Measurements from ENCODE around the gene PRG3. TPM values are rescaled to one million over a fixed set of nuclear protein-coding genes. Genes with fewer than 3 reads are reported as not detected.

PRG3 gene
- total RNA-seq, 1 experiment from 2014 or later = not detected

DNA sequence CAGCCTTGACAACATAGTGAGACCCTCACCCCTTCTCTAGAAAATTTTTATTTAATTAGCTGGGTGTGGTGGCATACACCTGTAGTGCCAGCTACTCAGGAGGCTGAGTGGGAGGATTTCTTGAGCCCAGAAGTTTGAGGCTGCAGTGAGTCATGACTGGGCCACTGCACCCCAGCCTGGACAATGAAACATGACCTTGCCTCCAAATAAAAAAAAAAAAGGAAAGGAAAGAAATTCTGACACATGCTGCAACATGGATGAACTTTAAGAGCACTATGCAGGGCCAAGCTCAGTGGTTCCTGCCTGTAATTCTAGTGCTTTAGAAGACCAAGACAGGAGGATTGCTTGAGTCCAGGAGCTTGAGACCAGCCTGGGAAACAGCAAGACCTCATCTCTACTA is 37.2 kb upstream of the PRG3 start:
- H3K27me3 ChIP-seq (ENCODE audit: control insufficient read depth, insufficient read depth, low read length) = no peaks in the 10 kb centered on the region

DNA sequence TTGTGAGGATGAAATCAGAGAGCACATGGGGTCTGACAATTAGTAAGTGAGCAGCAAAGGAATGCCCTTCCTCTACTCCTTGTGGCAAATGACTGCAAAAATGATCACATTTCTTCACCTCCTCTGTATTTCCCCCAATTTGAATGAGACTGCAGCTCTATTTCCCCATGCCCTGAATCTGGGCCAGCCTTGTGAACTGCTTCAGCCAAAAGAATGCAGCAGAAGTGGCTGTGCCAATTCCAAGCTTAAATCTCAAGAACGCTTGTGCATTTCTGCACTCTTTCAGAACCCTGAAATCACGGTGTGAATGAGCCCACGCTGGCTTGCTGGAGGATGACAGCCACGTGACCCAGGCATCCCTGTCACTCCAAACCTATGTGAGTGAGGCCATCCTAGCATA is 36.1 kb upstream of the PRG3 start:
- Histone ChIP-seq H3K4me3 (ENCODE audit: insufficient read depth, low read depth, low read length) (no peak overlapping the region), H3K36me3 (replicated peaks; ENCODE audit: control insufficient read depth, insufficient read depth, low read length) (peaks cover 5% of the 10 kb centered on the region), H3K27me3 (ENCODE audit: control insufficient read depth, insufficient read depth, low read length) (no peaks in the 10 kb centered on the region)
- DNase-seq = no peak

More for the DNA sequence above, 37.2 kb upstream of the PRG3 start:
- DNase-seq = no peak
- Histone ChIP-seq H3K4me3 (ENCODE audit: insufficient read depth, low read depth, low read length) (no peak overlapping the region), H3K36me3 (replicated peaks; ENCODE audit: control insufficient read depth, insufficient read depth, low read length) (peaks cover 5% of the 10 kb centered on the region)

DNA sequence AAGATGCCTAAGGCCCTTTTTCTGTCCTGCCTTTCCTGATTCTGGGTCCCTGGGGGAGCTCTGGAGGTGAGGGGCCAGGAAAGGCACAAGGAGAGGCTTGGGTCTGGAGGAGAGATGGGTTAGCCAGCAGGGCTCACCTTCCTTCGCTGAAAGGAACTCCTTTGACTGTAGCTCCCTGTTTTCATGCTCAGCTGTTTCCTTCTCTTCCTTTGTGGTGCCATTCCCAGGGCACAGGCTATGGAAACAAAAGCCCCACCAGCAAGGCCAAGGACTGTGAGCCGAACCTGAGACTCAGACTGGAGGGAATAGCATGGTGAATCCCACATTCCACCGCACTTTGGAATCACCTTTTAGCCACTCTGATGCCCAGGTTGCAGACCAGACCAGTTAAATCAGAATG is 35.5 kb upstream of the PRG3 start:
- Histone ChIP-seq H3K4me3 (ENCODE audit: insufficient read depth, low read depth, low read length) (no peak overlapping the region), H3K27me3 (ENCODE audit: control insufficient read depth, insufficient read depth, low read length) (no peaks in the 10 kb centered on the region), H3K36me3 (replicated peaks; ENCODE audit: control insufficient read depth, insufficient read depth, low read length) (peaks cover 5% of the 10 kb centered on the region)
- DNase-seq = no peak

DNA sequence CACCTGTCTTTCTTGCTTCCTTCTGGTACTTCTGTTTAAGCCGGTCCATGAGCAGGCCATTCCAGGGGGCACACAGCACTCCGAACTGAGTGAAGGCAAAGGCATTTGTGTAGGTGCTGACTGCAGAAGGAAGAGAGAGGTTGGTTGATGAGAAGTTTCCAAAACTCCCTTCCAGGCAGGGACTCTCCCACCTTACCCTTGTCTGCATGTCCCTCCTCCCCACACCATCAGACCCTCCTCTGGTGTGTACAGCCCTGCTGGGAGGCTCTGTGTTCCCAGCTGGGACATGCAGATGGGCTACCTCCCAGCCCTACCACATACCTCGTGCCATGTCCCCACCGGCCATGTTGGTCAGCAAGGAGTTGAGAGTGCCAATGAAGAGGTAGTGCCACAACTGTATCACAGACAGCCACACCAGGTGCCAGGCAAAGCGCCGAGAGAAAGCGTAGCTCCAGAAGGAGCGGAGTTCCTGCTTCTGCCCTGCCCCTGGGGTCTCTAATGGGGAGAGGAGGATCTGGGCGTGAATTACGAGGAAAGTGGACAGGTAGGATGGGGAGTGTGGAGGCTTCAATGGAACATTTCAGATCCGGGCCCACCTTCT is 33.8 kb upstream of the PRG3 start:
- DNase-seq = no peak
- Histone ChIP-seq H3K36me3 (replicated peaks; ENCODE audit: control insufficient read depth, insufficient read depth, low read length) (peaks cover 5% of the 10 kb centered on the region), H3K4me3 (ENCODE audit: insufficient read depth, low read depth, low read length) (no peak overlapping the region), H3K27me3 (ENCODE audit: control insufficient read depth, insufficient read depth, low read length) (no peaks in the 10 kb centered on the region)

DNA sequence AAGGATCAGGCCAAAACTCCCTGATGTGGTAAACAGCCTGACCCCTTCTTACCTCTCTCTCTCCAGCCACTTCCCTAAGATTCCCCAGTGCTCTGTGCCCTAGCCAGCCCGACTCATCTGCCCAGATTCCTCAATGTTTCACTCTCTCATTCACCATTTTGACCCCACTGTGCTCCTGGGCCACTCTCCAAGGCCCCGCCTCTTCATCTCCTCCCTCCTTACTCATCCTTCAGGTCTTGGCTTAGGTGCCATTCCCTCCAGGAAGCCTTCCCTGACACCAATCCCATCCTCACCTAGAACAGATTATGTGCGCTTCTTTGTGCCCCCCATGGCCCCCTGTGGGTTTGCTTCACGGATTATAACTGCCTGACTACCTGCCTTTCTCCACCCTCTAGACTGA is 32.7 kb upstream of the PRG3 start:
- H3K36me3 ChIP-seq (replicated peaks; ENCODE audit: control insufficient read depth, insufficient read depth, low read length) = peaks cover 5% of the 10 kb centered on the region
- H3K27me3 ChIP-seq (ENCODE audit: control insufficient read depth, insufficient read depth, low read length) = no peaks in the 10 kb centered on the region
- no peak overlapping the region for H3K4me3 ChIP-seq (ENCODE audit: insufficient read depth, low read depth, low read length)
- no peak for DNase-seq

DNA sequence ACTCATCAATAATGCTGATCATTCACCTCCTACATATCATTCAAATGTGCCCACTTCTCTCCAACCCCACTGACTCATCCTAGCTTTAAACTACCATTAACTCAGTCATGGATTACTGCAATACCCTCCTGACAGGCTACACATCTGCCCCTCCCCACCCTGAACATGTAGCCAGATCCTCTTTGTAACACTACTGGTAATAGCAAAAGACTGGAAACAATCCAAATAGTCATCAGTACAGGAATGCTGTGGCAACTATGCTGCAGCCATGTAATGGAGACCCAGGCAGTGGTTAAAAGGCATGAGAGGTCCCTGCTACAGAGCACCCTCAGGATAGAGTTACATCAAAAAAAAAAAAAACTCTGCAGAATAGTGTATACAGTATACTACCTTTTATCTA is 29.3 kb upstream of the PRG3 start:
- H3K36me3 ChIP-seq (replicated peaks; ENCODE audit: control insufficient read depth, insufficient read depth, low read length) = peaks cover 3% of the 10 kb centered on the region
- DNase-seq = no peak

DNA sequence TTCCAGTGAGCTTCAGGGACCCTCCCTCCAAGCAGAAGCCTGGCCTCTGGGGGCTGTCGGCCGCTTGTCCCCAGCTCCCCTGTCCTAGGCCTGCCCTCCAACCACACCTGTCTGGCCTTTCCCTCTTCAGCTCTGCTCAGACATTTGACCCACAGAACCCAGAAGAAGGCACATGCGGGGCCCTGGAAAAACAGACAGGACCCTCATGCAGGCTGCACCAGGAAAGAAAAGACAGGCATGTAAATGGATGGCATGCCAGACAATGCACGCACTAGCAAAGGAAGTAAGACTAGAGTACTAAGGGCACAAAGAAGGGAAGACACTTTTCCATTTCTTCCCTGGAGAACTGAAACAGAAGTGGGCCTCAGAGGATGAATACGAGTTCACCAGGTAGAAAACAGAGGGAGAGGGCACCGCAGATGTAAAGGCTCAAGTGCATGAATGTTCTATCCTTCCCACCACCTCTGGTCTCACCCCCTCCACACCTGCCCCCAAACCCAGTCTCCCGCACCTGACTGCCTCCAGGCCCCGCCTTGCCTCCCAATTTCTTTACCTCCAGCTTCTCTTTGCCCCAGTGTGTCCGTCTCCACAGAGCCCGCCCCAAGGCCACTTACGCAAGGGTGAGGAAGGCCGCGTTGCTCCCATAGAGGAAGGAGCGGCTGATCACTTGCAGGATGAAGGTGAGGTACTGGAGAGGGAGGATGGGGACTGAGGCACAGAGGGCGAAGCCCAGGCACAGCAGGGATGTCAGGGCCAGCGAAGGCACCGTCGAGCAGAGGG is 28.6 kb upstream of the PRG3 start:
- no peak for DNase-seq
- Histone ChIP-seq H3K4me3 (ENCODE audit: insufficient read depth, low read depth, low read length) (no peak overlapping the region), H3K36me3 (replicated peaks; ENCODE audit: control insufficient read depth, insufficient read depth, low read length) (peaks cover 1% of the 10 kb centered on the region), H3K27me3 (ENCODE audit: control insufficient read depth, insufficient read depth, low read length) (no peaks in the 10 kb centered on the region)

More for the DNA sequence above, 29.3 kb upstream of the PRG3 start:
- H3K4me3 ChIP-seq (ENCODE audit: insufficient read depth, low read depth, low read length) = no peak overlapping the region
- H3K27me3 ChIP-seq (ENCODE audit: control insufficient read depth, insufficient read depth, low read length) = no peaks in the 10 kb centered on the region

DNA sequence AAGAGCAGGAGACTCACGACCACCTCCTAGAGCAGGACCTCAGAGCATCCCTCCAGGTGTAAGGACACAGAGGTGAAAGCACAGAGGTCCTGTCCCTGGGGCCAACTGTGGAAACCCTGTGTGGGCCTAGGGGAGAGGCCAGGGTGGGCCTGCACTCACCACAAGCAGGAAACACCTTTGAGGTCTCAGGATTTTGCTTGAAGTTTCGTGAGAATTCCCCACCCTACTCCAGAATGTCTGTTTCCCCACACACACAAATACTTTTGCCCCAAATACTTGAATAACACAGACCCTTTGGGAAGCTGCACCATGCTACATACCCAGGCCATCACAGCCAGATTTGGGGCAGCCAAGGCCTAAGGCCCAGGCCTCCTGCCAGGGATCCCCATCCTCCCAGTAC is 27.8 kb upstream of the PRG3 start:
- DNase-seq = no peak
- H3K36me3 ChIP-seq (replicated peaks; ENCODE audit: control insufficient read depth, insufficient read depth, low read length) = no peaks in the 10 kb centered on the region; the same call in 1 of the 2 replicates
- no peak overlapping the region for H3K4me3 ChIP-seq (ENCODE audit: insufficient read depth, low read depth, low read length)
- H3K27me3 ChIP-seq (ENCODE audit: control insufficient read depth, insufficient read depth, low read length) = no peaks in the 10 kb centered on the region

DNA sequence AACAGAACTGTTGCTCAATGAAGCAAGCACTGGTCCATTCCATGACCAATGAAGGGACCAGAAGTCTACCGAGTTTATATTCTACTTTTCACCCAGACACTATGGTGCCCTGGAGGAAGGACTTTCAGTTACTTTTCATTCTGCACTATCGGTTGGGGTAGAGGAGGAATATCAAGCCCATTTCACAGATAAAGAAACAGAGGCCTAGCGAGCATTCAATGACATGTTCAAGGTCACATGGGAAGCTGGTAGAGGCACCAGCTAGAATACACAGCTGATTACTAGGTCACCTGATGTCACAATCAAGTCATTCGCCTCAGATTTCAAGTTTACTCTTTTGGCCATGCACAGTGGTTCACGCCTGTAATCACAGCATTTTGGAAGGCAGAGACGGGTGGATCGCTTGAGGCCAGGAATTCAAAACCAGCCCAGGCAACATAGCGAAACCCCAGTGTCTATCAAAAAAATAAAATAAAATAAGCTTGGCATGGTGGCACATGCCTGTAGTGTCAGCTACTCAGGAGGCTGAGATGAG is 27.1 kb upstream of the PRG3 start:
- no peak overlapping the region for H3K4me3 ChIP-seq (ENCODE audit: insufficient read depth, low read depth, low read length)
- no peaks in the 10 kb centered on the region for H3K27me3 ChIP-seq (ENCODE audit: control insufficient read depth, insufficient read depth, low read length)
- no peak for DNase-seq
- H3K36me3 ChIP-seq (replicated peaks; ENCODE audit: control insufficient read depth, insufficient read depth, low read length) = no peaks in the 10 kb centered on the region; the same call in 1 of the 2 replicates

DNA sequence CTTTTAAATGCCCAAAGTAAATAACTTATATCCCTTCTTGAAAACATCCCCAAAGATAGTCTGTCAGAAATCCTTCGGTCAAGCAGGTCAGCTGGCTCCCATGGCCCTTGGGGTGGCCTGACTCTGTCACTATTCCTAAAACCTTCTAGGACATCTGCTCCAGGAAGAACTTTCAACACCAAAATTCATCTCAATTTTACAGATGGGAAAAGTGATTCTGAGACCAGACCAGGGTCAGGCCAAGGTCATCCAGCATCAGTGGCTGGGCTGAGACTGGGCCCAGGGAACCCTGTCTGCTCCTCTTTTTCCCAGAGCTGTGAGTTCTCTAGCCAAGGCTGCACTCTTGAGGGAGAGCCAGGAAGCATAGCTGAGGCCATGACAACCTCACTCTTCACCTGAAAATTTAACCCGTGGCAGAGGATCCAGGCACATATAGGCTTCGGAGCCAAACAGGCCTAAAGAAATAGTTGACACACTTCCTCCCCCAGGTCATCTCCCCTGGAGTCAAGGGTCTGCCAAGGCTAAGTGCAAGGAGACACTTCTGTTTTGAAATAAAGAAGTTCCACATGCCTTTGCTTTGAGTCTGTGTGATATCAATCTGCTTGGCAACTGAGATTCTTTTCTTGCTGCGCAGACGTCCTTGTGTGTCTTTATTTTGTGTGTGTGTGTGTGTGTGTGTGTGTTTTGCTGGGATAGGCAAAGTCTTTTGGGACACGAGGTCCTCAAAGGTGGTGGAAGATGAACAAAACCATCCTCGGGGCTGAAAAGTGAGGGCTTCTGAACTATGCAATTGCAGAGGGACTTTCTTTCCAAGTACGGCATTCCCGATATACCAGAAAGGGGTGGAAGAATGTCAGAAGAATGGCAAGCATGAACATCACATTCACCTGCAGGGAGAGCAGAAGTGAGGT is 26.3 kb upstream of the PRG3 start:
- DNase-seq = no peak
- Histone ChIP-seq H3K36me3 (replicated peaks; ENCODE audit: control insufficient read depth, insufficient read depth, low read length) (no peaks in the 10 kb centered on the region; the same call in 1 of the 2 replicates), H3K4me3 (ENCODE audit: insufficient read depth, low read depth, low read length) (no peak overlapping the region), H3K27me3 (ENCODE audit: control insufficient read depth, insufficient read depth, low read length) (no peaks in the 10 kb centered on the region)

DNA sequence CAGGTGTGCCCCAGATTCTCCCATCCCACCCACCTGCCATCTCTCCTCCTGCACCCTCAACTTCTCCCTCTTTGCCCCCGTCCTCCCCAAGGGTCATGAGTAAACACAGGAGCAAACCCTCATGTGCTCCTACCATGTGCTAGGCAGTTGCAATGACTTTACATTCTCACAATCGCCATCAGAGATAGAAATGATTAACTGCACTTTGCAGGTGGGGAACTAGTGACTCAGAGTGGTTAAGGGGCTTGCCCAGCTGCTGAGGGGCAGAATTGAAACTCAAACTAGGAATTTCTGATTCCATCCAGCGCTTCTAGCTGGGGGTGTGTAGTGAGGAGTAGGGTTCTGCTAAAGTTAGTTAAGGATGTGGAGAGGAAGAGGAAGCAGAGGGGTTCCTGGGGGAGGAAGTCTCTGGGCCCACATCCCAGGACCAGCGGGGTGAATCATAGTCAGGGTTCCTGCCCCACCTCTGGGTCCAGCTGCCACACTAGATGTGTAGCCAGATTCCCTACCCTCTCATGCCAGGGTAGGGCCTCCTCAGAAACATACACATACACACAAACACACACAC is 25.5 kb upstream of the PRG3 start:
- DNase-seq = no peak
- H3K36me3 ChIP-seq (replicated peaks; ENCODE audit: control insufficient read depth, insufficient read depth, low read length) = no peaks in the 10 kb centered on the region; the same call in 1 of the 2 replicates
- H3K4me3 ChIP-seq (ENCODE audit: insufficient read depth, low read depth, low read length) = no peak overlapping the region
- H3K27me3 ChIP-seq (ENCODE audit: control insufficient read depth, insufficient read depth, low read length) = no peaks in the 10 kb centered on the region

DNA sequence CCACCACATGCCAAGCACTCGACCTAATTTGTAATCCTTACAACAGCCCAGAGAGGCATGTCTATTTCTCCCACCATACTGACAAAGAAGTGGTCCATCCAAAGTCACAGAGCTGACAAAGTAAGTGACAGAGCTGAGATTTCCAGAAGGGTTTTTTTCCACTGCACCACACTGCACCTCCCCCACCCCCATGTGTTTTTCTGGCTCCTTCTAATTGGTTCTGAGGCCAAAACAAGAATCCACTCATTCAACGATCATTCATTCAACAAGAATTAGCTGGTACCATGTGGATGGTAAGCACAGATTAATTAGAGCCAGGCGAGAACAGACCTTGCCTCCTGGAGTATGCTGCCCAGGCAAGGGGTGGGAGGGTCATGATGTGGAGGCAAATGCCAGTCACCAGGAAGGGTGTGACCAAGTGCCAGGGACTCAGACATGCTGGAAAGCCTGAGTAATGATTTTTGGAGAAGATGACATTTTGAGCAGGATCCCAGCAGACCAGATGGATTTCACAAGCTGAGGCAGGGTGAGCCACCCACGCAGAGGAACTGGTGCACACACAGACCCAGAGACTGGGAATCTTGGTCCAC is 24.4 kb upstream of the PRG3 start:
- no peaks in the 10 kb centered on the region for H3K27me3 ChIP-seq (ENCODE audit: control insufficient read depth, insufficient read depth, low read length)

DNA sequence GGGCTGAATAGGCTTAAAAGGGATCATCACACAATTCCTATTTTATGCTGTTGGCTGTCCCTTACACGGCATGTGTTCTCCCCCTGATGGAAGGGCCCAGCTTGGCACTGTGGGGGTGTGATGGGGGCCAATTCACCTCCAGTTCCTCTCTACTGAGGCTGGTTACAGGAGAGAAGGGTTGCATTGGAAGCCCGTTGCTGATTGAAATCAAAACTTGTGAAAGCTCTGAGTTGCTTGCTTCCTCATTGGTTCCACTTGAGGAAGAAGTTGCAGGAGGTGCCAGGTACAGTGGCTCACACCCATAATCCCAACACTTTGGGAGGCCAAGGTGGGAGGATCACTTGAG is 22.8 kb upstream of the PRG3 start:
- Histone ChIP-seq H3K27me3 (ENCODE audit: control insufficient read depth, insufficient read depth, low read length) (no peaks in the 10 kb centered on the region), H3K4me3 (ENCODE audit: insufficient read depth, low read depth, low read length) (no peak overlapping the region), H3K36me3 (replicated peaks; ENCODE audit: control insufficient read depth, insufficient read depth, low read length) (no peaks in the 10 kb centered on the region; the same call in 1 of the 2 replicates)
- DNase-seq = no peak

More for the DNA sequence above, 24.4 kb upstream of the PRG3 start:
- DNase-seq = no peak
- no peaks in the 10 kb centered on the region; the same call in 1 of the 2 replicates for H3K36me3 ChIP-seq (replicated peaks; ENCODE audit: control insufficient read depth, insufficient read depth, low read length)
- no peak overlapping the region for H3K4me3 ChIP-seq (ENCODE audit: insufficient read depth, low read depth, low read length)
